ENCODE results near the gene SYNRG.

- TF ChIP-seq CTCF (IDR thresholded peaks at IDR 0.05) (no peak), BHLHE40 (IDR thresholded peaks at IDR 0.05; ENCODE audit: low read depth, low read length) (no peak), POLR2A (IDR thresholded peaks at IDR 0.05; ENCODE audit: low read length) (no peak), REST (IDR thresholded peaks at IDR 0.05) (no peak), RAD21 (conservative IDR thresholded peaks at IDR 0.05 in 1 of 2, IDR thresholded peaks at IDR 0.05 in 1 of 2) (no peak), CHD2 (IDR thresholded peaks at IDR 0.05; ENCODE audit: low read length, partially characterized antibody) (no peak), RCOR1 (IDR thresholded peaks at IDR 0.05; ENCODE audit: low read depth, low read length) (no peak), CEBPB (IDR thresholded peaks at IDR 0.05) (peak; percentile 55 to 78; a peak in 3 of 4 replicates)
Observed at GRCh38 chr17:37605813-37606505, 3.3 kb downstream of the SYNRG start.

Measured in A549 (cell line).